GM12878 (cell line): Measurements from ENCODE around the gene TEAD4. TPM values are rescaled to one million over a fixed set of nuclear protein-coding genes. Genes with fewer than 3 reads are reported as not detected.

Experiments
- ATAC-seq: fragments of 200-7000 bp; cut with Tn5 transposase; 3 replicates; pipeline ENCODE4 v1.9.1; 2020; ENCODE audit warnings: mild to moderate bottlenecking, moderate library complexity
- BruUV-seq: library from RNA; stranded (reverse); fragments of 400-500 nt; replicated peaks from 2 replicates; lab custom pipeline; 2021; lab: Mats Ljungman, UMichigan
- CTCF ChIA-PET: fragments of 300-600 bp; sonication (Branson Sonifier 250); formaldehyde crosslinking; extraction: SDS; loops from one replicate; lab custom pipeline; 2021; ENCODE audit warnings: inconsistent platforms; lab: Yijun Ruan, JAX
- POLR2A ChIA-PET: fragments of 350-600 bp; formaldehyde crosslinking; extraction: SDS; loops from one replicate; lab custom pipeline; 2021; ENCODE audit warnings: inconsistent platforms; lab: Charles Lee
- RAD21 ChIA-PET: fragments of 300-600 bp; sonication (Branson Sonifier 250); formaldehyde crosslinking; loops from one replicate; lab custom pipeline; 2023; ENCODE audit warnings: antibody characterized with exemption; ENCODE audit not compliant: unreplicated experiment; lab: Charles Lee
- SMC1A ChIA-PET: fragments of 300-600 bp; sonication (Branson Sonifier 250); formaldehyde crosslinking; loops from one replicate; lab custom pipeline; 2023; ENCODE audit not compliant: unreplicated experiment, uncharacterized antibody; lab: Charles Lee
- DNase-seq: peaks from one replicate; pipeline ENCODE4 v3.0.0-alpha.2; 2011; ENCODE audit warnings: low read depth, low spot score
- FAIRE-seq: peaks from 3 replicates; lab custom pipeline; 2011; peaks lifted over from hg19 to GRCh38; lab: Jason Lieb, UNC
- H2AFZ ChIP-seq: 2 replicates; pipeline ENCODE4 v1.6.0; 2011; ENCODE audit warnings: low read depth, low read length, control low read depth; ENCODE audit not compliant: control insufficient read depth
- H3K27ac ChIP-seq: 2 replicates; pipeline ENCODE4 v1.5.1; 2011; ENCODE audit warnings: control low read depth; ENCODE audit not compliant: control insufficient read depth, insufficient read depth
- H3K27me3 ChIP-seq, 2 experiments: replicated peaks in 1 of 2; 2 replicates each; pipeline versions ENCODE4 v1.6.0 to v1.6.1; 2011; ENCODE audit warnings: low read length in 1 of 2; ENCODE audit not compliant: control insufficient read depth in 2 of 2, insufficient read depth in 2 of 2
- H3K36me3 ChIP-seq, 2 experiments: 2 replicates each; pipeline ENCODE4 v1.5.1; 2011; ENCODE audit warnings: low read length in 1 of 2; ENCODE audit not compliant: control insufficient read depth in 2 of 2, insufficient read depth in 2 of 2
- H3K4me1 ChIP-seq: 2 replicates; pipeline ENCODE4 v1.6.1; 2011; ENCODE audit warnings: mild to moderate bottlenecking, low read length, moderate library complexity, mixed read lengths; ENCODE audit not compliant: control insufficient read depth, insufficient read depth
- H3K4me2 ChIP-seq: 2 replicates; pipeline ENCODE4 v1.6.0; 2011; ENCODE audit warnings: control low read depth; ENCODE audit not compliant: control insufficient read depth, insufficient read depth
- H3K4me3 ChIP-seq: fragments of 200-600 bp; sonication (generic); 2 replicates; pipeline ENCODE4 v1.5.1; 2016
- H3K79me2 ChIP-seq: 2 replicates; pipeline ENCODE4 v1.6.0; 2011; ENCODE audit warnings: low read length; ENCODE audit not compliant: control insufficient read depth, insufficient read depth
- H3K9ac ChIP-seq: 2 replicates; pipeline ENCODE4 v1.8.0; 2011; ENCODE audit warnings: low read length, control low read depth, mixed read lengths; ENCODE audit not compliant: control insufficient read depth, insufficient read depth
- H3K9me3 ChIP-seq: replicated peaks from 3 replicates; pipeline ENCODE4 v1.5.1; 2011; ENCODE audit warnings: mild to moderate bottlenecking, low read length; ENCODE audit not compliant: control insufficient read depth, insufficient read depth
- H4K20me1 ChIP-seq: 2 replicates; pipeline ENCODE4 v1.6.0; 2011; ENCODE audit not compliant: control insufficient read depth, insufficient read depth
- BACH1 ChIP-seq: fragments of 450-650 bp; IDR thresholded peaks from 2 replicates; pipeline ENCODE4 v1.6.1; 2017; ENCODE audit warnings: mild to moderate bottlenecking, borderline replicate concordance
- BHLHE40 ChIP-seq, 2 experiments: fragments of 450-650 bp in 1 of 2; IDR thresholded peaks; 2 replicates each; pipeline ENCODE4 v1.6.1; 2011 to 2017; ENCODE audit warnings: low read depth in 2 of 2, borderline replicate concordance in 1 of 2, improper control_type of control experiment in 1 of 2, low read length in 1 of 2, mild to moderate bottlenecking in 1 of 2
- CEBPZ ChIP-seq: fragments of 150-350 bp; IDR thresholded peaks from 2 replicates; pipeline ENCODE4 v1.6.1; 2016; ENCODE audit warnings: low read depth, low read length
- HSF1 ChIP-seq: fragments of 150-350 bp; IDR thresholded peaks from 2 replicates; pipeline ENCODE4 v1.6.1; 2014; ENCODE audit warnings: mild to moderate bottlenecking, low read depth, low read length
- IKZF1 ChIP-seq: fragments of 450-650 bp; conservative IDR thresholded peaks from 2 replicates; pipeline ENCODE4 v1.6.1; 2017; ENCODE audit warnings: antibody characterized with exemption, mild to moderate bottlenecking
- IRF5 ChIP-seq: fragments of 450-650 bp; IDR thresholded peaks from 2 replicates; pipeline ENCODE4 v1.6.1; 2017; ENCODE audit warnings: borderline replicate concordance
- SMARCA5 ChIP-seq: fragments of 450-650 bp; IDR thresholded peaks from 2 replicates; pipeline ENCODE4 v1.6.1; 2017; ENCODE audit warnings: mild to moderate bottlenecking
- TBL1XR1 ChIP-seq: IDR thresholded peaks from 2 replicates; pipeline ENCODE4 v1.6.1; 2012; ENCODE audit warnings: low read depth, low read length, improper control_type of control experiment
- ZNF687 ChIP-seq: fragments of 450-650 bp; IDR thresholded peaks from 2 replicates; pipeline ENCODE4 v1.6.1; 2017; ENCODE audit warnings: mild to moderate bottlenecking, moderate library complexity
- WGBS: methylation state at CpG from one replicate; pipeline ENCODE4 v1.1.6; 2016; ENCODE audit warnings: low lambda C conversion rate; ENCODE audit not compliant: insufficient replicate concordance, insufficient coverage; ENCODE audit errors: missing lambda C conversion rate; 5-methylcytosine and 5-hydroxymethylcytosine counted together
- in situ Hi-C: fragments of 300-500 bp; cut with MboI; formaldehyde crosslinking; loops from 9 replicates; pipeline ENCODE4 v1.14.3; 2018; ENCODE audit warnings: mixed read lengths
- intact Hi-C: fragments of 100-400 bp; cut with micrococcal nuclease; formaldehyde crosslinking; loops from one replicate; pipeline ENCODE4 v1.14.2; 2022; ENCODE audit not compliant: unreplicated experiment
- polyA plus RNA-seq, 11 experiments: library from polyadenylated mRNA; depleted of rRNA in 4 of 11; unstranded in 6 of 11; stranded (reverse) in 5 of 11; fragments of >200 nt; fragmentation: Nextera tagmentation in 4 of 11; fragmentation: Illumina TruSeq in 1 of 11; extraction: Ambion mirVana in 4 of 11; extraction: Trizol in 1 of 11; gene quantifications; 1 replicate in 1 of 11; 2 replicates in 10 of 11; pipeline versions ENCODE4 v1.2.1 to v1.2.3, GENCODE V29; 2011 to 2016; ENCODE audit warnings: inconsistent platforms in 2 of 11, missing spikeins in 2 of 11, low read depth in 1 of 11
- total RNA-seq, 4 experiments: library from RNA; depleted of rRNA in 3 of 4; stranded (reverse); fragments of >200 nt in 3 of 4; fragmentation: Illumina TruSeq in 1 of 4; extraction: Trizol in 1 of 4; gene quantifications; 2 replicates each; pipeline versions ENCODE4 v1.2.1 to v1.2.3, GENCODE V29; 2013 to 2021

The TEAD4 gene
- total and polyA plus RNA-seq, 10 of the 15 experiments (the other 5 are each of a cell fraction or from before 2014, with no cell fraction given): 0.04 to 0.68 (median 0.31) TPM; not detected in 4

- no peak for TF ChIP-seq IRF5
These were observed 116.1 kb downstream of the TEAD4 start (continued) for GRCh38 chr12:3075315-3075714.

GRCh38 chr12:3076730-3077571 lies 117.8 kb downstream of the TEAD4 start, which contains the start of gene TSPAN9:
TSS of gene TSPAN9 (plus strand) at chr12:3077379. CDS start at chr12:3201194, 123,815 bp downstream.
- no peaks in the 10 kb centered on the region for H3K9me3 ChIP-seq
- no peak within 1 kb of the TSS for H3K27ac ChIP-seq
- BruUV-seq: no TSS peak
- ChIA-PET SMC1A (no interaction called here), RAD21 (no interaction called here), POLR2A (no interaction called here), CTCF (interaction anchor here (4.7 kb wide), 1 partner anchor 199 kb away, joined by 41 read pairs; no protein-coding TSS in a partner anchor)
- no peaks in the 10 kb centered on the region for H3K79me2 ChIP-seq
- peak within 1 kb of the TSS; percentile 65 for H3K4me3 ChIP-seq
- no peaks in the 10 kb centered on the region; the same call in 1 of the 2 replicates for H3K4me1 ChIP-seq
- FAIRE-seq (no peak), ATAC-seq (peak; percentile 91), DNase-seq (no peak)
- 9% methylated on average over 32 of the region's 95 CpGs for WGBS
- H3K4me2 ChIP-seq: peak within 1 kb of the TSS; percentile 89
- intact Hi-C loops: no loop called here
- no peaks in the 10 kb centered on the region for H3K36me3 ChIP-seq
- peak within 1 kb of the TSS; percentile 85 for H2AFZ ChIP-seq
- peaks cover 0 to 6% of the 10 kb centered on the region in 2 experiments for H3K27me3 ChIP-seq
- H4K20me1 ChIP-seq: no peaks in the 10 kb centered on the region
- peak within 1 kb of the TSS; percentile 39; the same call in 1 of the 2 replicates for H3K9ac ChIP-seq
- in situ Hi-C loops: loop anchor here (5.0 kb wide), 1 partner anchor 195 kb away; no protein-coding TSS in a partner anchor
- TF ChIP-seq TBL1XR1 (no peak), SMARCA5 (no peak), HSF1 (no peak), CEBPZ (no peak), ZNF687 (no peak), BHLHE40 (IDR thresholded peaks at IDR 0.05; ENCODE audit: borderline replicate concordance in 1 of 2, low read depth in 2 of 2, low read length in 1 of 2) (0 out of 4 replicates have a peak, but pooled peaks of 1 of the 2 experiments have one; percentile 3), IKZF1 (peak; percentile 39; the same call in 1 of the 2 replicates), BACH1 (no peak)
